Measurements from ENCODE around the gene PRPF19.

Gene PRPF19

DNA sequence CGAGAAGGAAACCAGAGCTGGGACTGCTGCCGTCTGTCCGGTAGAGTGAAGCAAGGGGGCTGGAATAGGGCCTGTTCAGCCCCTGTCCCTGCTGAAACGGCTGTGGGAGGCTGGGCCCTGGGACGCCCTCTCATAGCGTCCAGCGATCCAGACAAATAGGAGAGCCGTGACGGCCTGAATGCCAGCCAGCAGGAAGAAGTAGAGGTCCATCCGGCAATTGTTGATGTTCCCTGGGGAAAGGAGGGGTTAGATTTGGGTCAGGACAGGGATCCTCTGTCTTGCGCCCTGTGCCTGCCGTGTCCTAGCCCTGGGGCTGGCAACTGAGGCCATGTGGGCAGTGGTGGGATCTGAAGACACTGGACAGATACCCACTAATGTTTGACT is 30.8 kb upstream of the PRPF19 start:
- DNase-seq: no peak

- no peak for DNase-seq
These were observed 30.2 kb upstream of the PRPF19 start for GRCh38 chr11:60936467-60937143.

DNA sequence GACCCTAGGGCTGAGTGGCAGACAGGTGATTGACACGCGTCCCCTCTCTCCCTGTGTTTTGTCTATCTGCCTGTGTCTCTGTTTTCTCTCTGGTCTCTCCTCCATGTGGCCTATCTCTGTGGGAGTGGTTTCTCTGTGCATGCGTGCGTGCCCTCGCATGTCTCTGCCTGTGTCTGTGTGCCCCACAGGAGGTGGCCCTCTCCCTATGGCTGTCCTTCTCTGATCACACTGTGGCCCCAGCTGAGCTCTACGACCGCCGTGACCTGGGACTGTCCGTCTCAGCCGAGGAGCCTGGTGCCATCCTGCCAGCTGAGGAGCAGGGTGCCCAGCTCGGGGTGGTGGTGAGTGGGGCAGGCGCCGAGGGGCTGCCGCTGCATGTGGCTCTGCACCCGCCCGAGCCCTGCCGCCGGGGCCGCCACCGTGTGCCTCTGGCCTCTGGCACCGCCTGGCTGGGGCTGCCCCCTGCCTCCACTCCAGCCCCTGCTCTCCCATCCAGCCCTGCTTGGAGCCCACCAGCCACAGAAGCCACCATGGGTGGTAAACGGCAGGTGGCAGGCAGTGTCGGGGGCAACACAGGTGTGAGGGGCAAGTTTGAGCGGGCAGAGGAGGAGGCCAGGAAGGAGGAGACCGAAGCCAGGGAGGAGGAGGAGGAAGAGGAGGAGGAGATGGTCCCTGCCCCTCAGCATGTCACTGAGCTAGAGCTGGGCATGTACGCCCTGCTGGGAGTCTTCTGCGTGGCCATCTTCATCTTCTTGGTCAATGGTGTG is 29.5 kb upstream of the PRPF19 start:
- DNase-seq: no peak

- no peak for DNase-seq
These were observed 28.6 kb upstream of the PRPF19 start for GRCh38 chr11:60934790-60935605.

DNA sequence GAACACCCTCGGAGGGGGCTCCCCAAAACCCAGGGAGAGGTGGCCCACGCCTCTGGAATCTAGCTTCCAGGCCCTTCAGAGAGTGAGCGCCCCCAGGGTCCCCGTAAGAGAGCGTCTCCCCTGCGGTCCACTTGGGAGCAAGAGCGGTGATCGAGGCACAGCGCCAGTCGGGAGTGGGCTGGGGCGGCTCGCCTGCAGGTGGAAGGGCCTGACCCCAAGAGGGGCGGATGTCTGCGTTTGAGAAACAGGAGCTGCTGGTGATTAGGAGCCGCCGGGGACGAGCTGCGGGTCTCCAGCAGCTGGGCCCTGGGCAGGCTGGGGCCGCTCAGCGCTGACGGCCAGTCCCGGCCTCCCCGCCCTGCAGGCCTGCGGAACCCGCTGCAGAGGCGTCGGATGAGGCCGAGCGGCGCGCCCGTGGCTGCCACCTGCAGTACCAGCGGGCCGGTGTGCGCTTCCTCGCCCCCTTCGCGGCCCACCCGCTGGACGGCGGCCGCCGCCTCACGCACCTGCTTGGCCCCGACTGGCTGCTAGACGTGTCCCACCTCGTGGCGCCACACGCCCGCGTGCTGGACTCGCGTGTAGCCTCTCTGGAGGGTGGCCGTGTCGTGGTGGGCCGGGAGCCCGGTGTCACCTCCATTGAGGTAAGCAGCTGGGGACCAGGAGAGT is 27.9 kb upstream of the PRPF19 start:
- DNase-seq: no peak

GRCh38 chr11:60933416-60934123 is 27.2 kb upstream of the PRPF19 start:
- no peak for DNase-seq

- DNase-seq: no peak
These were observed 26.4 kb upstream of the PRPF19 start for GRCh38 chr11:60932605-60933356.

GRCh38 chr11:60931917-60932316 is 25.5 kb upstream of the PRPF19 start:
- DNase-seq: no peak

DNA sequence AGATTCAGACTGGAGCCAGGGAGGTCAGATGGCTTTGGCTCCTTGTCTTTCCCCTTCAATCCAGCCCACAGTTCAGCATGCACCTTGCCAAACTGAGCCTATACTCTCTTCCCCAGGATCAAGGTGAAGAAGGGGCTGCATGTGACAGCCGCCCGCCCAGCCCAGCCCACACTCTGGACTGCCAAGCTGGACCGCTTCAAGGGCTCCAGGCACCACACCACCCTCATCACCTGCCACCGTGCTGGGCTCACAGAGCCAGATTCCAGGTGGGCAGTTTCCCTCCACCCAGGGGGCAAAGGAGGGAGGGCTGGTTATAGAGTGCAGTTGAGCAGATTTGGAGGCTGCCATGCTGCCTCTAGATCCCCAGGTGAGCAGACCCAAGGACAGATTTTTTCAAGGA is 24.0 kb upstream of the PRPF19 start:
- no peak for DNase-seq

- no peak for DNase-seq
These were observed 23.4 kb upstream of the PRPF19 start for GRCh38 chr11:60929764-60930163.

DNA sequence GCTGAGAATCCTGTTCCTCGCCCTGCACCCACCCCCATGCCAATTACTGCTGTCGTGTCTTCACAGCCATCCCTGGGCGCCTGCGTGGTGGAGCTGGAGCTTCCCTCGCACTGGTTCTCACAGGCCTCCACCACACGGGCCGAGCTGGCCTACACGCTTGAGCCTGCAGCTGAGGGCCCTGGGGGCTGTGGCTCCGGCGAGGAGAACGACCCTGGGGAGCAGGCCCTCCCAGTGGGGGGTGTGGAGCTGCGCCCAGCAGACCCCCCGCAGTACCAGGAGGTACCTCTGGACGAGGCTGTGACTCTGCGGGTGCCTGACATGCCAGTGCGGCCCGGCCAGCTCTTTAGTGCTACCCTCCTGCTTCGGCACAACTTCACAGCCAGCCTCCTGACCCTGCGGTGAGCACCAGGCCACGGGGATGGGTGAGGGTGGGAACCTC is 22.2 kb upstream of the PRPF19 start:
- DNase-seq: no peak

- DNase-seq: no peak
These were observed 21.2 kb upstream of the PRPF19 start for GRCh38 chr11:60927600-60927999.

DNA sequence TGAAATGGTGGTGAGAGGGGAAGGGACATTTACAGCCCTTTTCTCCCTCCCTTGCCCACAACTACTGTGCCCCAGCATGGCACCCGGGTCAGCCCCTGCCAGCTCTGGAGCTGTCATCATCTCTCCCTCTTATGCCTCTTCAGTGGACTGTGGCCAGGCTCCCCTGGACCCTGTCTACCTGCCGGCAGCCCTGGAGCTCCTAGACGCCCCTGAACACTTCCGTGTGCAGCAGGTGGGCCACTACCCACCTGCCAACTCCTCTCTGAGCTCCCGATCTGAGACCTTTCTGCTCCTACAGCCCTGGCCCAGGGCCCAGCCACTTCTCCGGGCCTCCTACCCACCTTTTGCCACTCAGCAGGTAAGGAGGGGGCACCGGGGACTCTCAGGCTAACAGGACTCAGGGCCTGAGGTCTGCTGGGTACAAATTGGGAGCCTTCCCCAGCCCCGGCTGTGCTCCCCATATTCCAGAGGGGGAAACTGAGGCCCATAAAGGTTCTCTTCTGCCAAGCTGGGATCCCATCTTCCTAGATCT is 20.7 kb upstream of the PRPF19 start:
- no peak for DNase-seq

GRCh38 chr11:60926500-60926899 is 20.1 kb upstream of the PRPF19 start:
- no peak for DNase-seq

DNA sequence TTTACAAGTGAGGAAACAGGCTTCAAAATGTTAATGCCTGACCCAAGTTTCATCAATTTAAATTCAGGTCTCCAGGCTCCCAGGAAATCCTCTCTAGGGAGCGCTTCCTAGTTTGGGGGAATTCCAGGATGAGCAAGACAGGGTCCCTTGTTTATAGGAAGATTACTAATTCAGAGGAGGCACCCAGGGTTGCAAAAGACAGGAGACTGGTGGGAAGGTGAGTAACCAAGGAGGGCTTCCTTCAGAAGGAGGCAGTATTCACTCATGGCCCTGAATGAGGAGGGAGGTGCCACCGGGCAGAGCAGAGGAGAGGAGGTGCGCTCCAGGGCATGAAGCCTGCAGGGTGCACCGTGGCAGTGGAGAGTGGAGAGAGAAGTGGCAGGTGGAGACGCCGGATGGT is 19.5 kb upstream of the PRPF19 start:
- peak; percentile 49 for DNase-seq

DNA sequence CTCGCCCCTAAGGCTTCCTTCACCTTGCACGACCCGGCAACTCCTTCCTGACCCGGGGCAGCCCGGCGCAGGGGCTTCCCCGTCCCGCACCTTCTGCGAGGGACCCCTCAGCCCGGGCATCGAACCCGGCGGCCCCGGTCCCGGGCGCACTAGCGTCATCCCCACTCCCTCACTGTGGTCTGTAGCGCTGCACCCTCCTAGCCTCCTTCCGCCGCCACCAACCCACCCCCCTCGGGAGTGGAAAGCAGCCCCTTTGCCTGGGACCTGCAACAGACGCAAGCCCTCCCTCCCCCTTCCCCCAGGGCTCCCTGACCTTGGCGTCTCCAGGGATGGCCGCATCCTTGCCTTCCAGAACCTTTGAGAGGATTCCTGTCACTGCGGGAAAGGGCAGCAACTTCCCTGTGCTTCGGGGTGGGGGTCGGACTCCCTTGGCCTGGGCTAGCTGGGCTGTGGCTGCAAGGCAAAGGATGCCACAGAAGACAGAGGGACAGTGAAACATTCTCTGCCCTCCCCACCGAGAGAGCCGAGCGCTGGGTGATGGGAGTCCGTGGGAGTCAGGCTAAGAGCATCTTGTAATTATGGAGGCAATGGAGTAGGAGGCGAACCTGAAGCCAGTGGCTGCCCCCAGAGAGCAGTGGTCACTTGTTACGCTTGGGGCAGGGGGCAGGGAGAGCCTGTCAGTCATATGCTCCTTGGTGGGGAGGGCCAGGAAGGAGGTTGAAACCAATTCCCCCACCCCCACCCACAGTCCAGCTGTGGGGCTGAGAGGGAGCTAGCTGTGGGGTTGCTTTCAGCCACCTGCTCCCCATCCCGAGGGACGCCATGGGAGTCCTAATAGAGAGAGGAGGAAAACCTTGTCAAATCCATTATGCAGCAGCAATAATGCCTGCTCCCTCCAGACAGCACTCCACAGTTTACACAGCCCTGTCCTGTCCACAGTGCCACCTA is 18.8 kb upstream of the PRPF19 start:
- DNase-seq: no peak

DNA sequence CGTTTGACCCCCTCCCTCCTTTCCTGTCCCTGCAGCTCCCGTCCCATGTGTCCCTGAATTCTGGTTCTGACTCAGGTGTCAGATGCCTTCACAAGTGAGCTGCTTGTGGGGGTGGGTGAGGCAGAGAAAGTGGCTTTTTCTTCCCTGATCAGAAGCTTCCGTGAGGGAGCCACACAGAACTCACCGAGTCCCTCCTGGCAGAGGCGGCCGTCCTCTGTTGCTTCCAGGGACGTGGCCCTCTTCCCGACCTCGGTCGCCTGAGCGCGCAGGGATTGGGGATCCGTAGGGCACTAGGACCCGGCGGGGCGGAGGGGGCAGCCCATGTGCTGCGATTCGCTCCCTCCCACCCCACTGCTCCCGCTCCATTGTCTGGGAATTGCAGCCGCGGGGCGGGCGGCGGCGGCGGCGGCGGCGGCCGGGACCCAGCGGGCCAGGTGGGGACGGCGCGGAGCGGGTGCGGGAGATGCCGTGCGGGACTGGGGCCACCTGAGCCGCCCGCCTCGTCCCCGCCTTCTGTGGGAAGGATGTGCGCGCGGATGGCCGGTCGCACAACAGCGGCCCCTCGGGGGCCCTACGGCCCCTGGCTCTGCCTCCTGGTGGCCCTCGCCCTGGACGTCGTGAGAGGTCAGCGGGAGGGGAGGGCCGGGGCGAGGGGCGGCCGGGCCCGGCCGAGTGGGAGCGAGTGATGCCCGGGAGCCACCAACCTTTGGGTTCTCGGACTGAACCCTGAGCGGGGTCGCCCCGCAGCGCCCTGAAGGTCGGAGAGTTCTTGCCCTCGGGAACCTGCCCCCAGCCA is 17.9 kb upstream of the PRPF19 start, which contains the start of gene TMEM132A:
TMEM132A (plus strand) TSS at position 351 of the 796 bp plus-strand sequence; CDS start at position 525, 174 bp downstream.
- peak; percentile 67 for DNase-seq

DNA sequence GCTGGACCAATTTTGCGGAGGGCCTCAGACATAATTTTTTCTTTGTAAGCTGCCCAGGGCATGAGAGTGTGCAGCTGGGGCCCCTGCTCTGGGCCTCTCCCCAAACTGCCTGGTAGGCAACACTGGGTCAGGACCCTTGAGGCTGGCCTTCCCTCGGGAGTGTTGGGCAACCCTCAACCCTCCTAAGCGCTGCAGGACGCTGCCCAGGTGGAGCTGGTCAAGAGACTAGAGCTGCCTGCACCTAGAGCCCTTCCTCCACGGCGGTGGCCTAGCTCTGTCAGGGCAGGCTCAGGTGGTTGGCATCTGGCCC is 17.4 kb upstream of the PRPF19 start:
- DNase-seq: no peak

DNA sequence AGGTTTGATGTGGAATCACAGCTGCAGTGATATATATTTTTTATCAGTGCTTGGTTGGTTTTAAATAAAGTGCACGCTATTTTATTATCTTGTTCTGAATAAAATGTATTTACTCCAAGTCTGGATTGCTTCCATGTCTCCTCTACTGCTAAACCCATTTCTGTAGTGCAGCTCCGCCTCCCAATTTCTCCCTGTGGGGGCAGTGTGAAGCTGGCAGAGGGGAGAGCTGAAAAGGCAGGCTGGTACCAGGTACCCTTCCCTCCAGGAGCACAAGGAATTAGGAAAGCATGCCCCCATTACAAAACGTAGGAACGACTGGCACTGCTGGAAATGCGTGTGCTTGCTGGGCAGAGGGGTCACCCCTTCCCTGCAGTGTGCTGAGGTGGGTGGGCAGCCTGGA is 16.9 kb upstream of the PRPF19 start:
- no peak for DNase-seq

All from fibroblast of skin of right quadriceps (primary cell).